Measurements from ENCODE around the gene KLLN. TPM values are rescaled to one million over a fixed set of nuclear protein-coding genes. Genes with fewer than 3 reads are reported as not detected.

Gene KLLN
- total and polyA plus RNA-seq, 9 of the 15 experiments (the other 6 are each of a cell fraction or from before 2014, with no cell fraction given), result 0.07 to 0.40 (median 0.25) TPM

GRCh38 chr10:87861953-87862678 lies 1.2 kb downstream of the KLLN start (continued):
- TF ChIP-seq KAT7 (CRISPR knock-in tag; IDR thresholded peaks at IDR 0.05; ENCODE audit: borderline replicate concordance) (peak; percentile 93; the same call in 1 of the 2 replicates), BCLAF1 (IDR thresholded peaks at IDR 0.05; ENCODE audit: borderline replicate concordance in 1 of 2, control insufficient read depth in 1 of 2, low read depth in 2 of 2, low read length in 1 of 2) (no peak), XRCC5 (IDR thresholded peaks at IDR 0.05; ENCODE audit: low read depth, low read length) (peak; percentile 94), CLOCK (CRISPR knock-in tag; IDR thresholded peaks at IDR 0.05; ENCODE audit: borderline replicate concordance) (peak; percentile 59; the same call in 1 of the 2 replicates), PHTF2 (CRISPR knock-in tag; IDR thresholded peaks at IDR 0.05) (0 out of 2 replicates have a peak, but pooled peaks have one; percentile 10), KLF1 (tag; IDR thresholded peaks at IDR 0.05) (no peak), NUFIP1 (IDR thresholded peaks at IDR 0.05; ENCODE audit: partially characterized antibody) (peak; percentile 93), KAT2B (IDR thresholded peaks at IDR 0.05; ENCODE audit: low read depth, low read length) (no peak), ZNF311 (CRISPR knock-in tag; IDR thresholded peaks at IDR 0.05) (no peak), GTF2E2 (tag; IDR thresholded peaks at IDR 0.05) (peak; percentile 47; the same call in 1 of the 2 replicates), JUN (IDR thresholded peaks at IDR 0.05; ENCODE audit: borderline replicate concordance, low read depth, low read length) (0 out of 2 replicates have a peak, but pooled peaks have one; percentile 10), JUN (CRISPR knock-in tag; IDR thresholded peaks at IDR 0.05; ENCODE audit: borderline replicate concordance) (no peak; the same call in 1 of the 2 replicates), ZNF639 (CRISPR knock-in tag; conservative IDR thresholded peaks at IDR 0.05 in 1 of 2, IDR thresholded peaks at IDR 0.05 in 1 of 2) (peak in 1 of 2 experiments; percentile 85; a peak in 2 of 4 replicates), SUPT5H (IDR thresholded peaks at IDR 0.05) (peak; percentile 55), BRD4 (IDR thresholded peaks at IDR 0.05) (no peak), MIER1 (IDR thresholded peaks at IDR 0.05; ENCODE audit: low read depth) (no peak), LCOR (CRISPR knock-in tag; IDR thresholded peaks at IDR 0.05) (peak; percentile 88), CXXC5 (CRISPR knock-in tag; IDR thresholded peaks at IDR 0.05) (peak; percentile 87), NEUROD1 (IDR thresholded peaks at IDR 0.05; ENCODE audit: borderline replicate concordance, low read depth, low read length, partially characterized antibody) (peak; percentile 99), NELFE (IDR thresholded peaks at IDR 0.05; ENCODE audit: insufficient read depth, insufficient read length) (no peak), CEBPB (tag; IDR thresholded peaks at IDR 0.05) (peak; percentile 86)
